Measurements from ENCODE around the gene AR.
"Not testable (repeated sequence)": the region's sequence is repeated elsewhere in the genome, so short reads cannot be mapped to it uniquely, and the experiment has no call there.

AR gene

DNA sequence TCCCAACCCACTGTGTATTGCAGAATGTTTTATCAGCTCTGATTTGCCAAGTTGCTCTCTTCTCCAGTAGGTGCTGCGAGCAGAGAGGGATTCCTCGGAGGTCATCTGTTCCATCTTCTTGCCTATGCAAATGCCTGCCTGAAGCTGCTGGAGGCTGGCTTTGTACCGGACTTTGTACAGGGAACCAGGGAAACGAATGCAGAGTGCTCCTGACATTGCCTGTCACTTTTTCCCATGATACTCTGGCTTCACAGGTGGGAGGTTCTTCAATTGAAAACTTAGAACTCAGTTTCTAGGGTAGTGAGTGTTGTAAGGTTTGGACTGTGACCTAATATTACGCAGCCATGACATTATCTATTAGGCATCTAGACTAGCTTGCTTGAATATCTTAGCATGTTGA lies 24.9 kb downstream of the AR start:
- peak; percentile 13 to 19 (median 15) for DNase-seq

DNA sequence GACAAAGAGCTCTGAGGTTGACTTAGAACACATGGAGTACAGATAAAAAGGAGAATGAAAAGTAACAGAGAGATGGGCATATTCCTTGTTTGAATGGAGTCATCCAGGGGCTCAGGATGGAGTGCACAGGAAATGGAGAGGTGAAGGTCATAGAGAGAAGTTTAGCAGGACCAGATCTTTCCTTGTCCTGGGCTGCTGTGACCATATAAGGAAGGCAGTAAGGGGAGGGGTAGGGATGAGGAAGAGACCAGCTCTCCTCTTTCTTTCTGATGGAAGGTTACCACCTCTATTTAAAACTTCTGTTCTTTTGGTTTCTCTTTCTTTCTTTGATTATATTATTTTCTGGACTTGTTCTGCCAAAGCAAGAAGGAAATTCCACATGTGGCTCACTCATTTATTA lies 27.0 kb downstream of the AR start:
- no peak for DNase-seq

DNA sequence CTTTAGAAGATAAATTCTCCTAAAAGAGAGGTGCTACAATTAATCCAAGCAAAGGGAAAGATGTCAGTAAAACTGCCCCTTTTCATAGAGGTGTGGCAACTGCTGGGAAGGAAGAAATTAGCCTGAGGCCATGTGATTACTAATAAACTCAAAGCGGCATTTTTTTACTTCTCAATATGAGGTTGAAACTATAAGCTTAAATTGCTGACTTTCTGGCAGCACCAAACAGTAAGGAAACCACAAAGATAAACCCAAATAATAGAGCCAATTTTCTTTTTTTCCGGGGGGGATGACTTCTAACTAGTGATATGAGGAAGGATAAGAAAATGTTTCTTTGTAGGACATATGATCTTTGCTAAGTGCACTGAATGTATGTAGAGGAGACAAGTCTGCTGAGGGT lies 30.9 kb downstream of the AR start:
- DNase-seq = no peak

DNA sequence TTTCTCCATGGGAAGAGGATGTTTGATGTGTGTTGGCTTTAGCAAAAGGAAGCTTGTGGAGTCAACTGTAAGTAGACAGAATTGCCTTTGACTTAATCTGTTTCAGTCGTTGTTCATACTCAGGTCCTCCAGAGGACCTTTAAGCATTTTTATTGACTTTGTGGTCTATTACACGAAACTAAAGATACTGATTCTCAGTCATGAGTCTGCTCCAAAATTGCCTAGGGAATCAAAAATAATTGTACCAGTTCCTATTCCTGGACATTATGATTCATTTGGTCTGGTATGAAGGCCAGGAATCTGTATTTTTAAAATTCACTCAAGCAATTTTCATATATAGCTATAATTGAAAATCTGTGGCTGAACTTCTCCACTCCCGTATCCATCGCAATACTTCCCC lies 38.6 kb downstream of the AR start:
- DNase-seq = no peak

DNA sequence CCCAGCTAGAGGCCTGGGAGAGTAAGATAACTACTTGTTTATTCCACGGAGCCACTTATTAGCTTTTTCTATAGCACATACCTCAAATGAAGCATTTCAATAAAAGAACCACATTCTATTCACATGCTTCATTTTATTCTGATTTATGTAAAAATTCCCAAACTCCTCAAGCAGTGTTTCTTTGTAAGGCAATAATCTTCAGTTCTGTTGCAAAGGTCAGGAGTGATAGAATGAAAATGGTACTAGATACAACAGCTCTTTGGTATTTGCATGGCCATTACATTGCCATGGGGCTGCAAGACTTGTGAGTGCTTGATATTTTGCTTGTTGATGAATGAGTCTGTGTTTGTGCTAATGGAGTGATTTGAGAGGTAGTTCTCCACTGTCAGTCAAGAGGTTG lies 39.4 kb downstream of the AR start:
- DNase-seq = no peak

DNA sequence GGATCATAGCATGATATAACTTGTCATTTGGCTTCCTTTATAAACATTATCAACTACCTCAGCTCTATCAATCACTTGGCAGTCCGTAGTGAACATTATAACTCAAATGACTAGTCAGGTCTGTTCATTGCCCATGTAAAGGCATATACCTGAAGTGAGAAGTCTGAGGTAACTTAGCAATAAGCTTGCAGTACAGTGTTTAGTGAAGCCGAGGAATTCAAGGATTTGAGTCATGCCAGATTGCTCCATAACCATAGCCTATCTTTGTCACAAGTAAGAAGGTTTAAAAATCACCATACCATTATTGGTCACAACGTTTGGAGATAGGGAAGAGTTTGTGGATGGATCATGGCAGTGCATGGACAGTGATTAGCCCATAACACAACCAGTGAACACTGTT lies 41.6 kb downstream of the AR start:
- no peak for DNase-seq

DNA sequence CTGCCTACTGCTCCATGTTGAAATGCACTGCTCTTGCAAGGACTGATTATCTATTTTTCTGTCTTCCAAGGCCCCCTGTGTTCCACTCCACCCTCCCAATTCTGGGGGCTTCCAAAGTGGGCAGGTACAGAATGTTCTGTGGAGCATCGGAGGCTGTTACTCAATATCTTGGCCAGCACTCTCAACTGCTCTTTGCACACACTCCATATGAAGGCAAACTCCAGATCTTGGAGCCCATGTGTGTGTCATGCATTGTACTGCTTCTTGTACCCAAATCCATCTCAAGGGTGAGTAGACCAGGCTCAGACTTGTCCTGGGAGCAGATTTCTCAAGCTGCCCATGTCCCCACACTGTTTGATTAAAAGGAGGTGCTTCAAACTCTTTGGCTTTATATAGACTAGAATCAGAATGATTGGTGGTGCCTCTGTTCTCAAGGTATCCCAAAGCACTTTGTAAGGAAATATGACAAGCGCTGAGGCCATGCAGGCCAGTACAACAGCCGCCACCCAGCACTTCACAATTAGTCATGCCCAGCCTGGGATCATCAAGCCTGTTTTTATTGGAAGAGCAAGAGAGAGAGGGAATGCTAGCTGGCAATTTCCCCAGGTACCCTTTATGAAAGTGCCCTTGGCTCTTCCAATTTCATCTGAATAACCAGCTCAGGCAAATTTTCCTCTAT lies 44.3 kb downstream of the AR start:
- DNase-seq = no peak

DNA sequence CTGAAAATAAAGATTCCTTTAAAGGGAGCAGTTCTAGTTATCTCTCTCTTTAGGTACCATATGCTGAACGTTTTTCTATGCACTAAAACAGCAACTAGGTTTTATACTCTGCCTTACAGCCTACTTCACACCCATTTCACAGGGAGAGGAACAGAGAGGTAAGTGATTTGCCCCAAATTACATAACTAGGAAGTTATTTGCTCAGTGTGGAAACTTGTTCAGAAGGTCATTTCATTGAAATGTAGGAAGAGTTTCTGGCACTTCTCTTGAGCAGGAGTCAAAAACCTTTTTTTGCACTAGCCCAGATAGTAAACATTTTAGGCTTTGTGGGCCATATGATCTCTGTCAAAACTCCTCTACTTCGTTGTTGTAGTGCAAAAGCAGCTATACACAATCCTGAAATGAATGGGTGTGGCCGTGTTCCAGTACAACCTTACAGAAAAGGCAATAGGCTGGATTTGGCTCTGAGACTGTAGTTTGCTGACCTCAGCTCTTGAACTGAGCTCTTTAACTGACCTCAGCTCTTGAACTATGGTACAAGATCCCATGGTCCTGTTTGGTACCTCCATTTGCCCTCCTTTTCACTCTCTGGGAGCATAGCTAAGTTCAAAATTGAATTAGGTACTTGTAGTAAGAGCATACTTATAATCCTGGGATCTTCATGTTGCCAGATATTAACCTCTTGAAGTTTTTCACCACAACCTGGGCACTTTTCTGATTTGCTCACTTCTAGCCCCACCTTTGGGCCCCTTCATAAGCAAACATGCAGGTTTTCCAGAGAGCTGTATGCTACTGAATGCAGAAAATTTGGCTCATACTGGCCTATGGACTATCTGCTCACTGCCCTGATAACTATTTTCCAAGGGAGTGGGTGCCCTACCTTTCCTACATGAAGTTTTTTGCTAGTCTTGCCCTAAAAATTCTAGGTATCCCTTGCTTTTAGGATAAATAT lies 53.3 kb downstream of the AR start:
- peak in 1 of 3 donors; percentile 17 for DNase-seq

DNA sequence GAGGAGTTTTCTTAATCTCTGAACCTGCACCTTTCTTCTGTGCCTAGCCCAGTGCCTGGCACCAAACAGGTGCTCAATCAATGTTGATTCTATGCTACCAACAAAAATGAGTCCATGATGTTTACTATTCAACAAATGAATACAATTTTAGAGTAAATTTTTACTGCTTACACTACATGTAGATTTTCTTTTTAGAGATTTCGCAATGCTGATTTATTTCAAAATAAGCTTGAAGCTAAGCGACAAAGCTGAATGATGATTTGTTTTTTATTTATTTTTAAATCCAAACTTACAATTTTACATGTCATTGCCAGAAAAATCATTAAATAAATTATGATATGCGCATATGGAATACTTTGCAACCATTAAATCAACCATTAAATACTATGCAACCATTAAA lies 55.7 kb downstream of the AR start:
- no peak for DNase-seq

DNA sequence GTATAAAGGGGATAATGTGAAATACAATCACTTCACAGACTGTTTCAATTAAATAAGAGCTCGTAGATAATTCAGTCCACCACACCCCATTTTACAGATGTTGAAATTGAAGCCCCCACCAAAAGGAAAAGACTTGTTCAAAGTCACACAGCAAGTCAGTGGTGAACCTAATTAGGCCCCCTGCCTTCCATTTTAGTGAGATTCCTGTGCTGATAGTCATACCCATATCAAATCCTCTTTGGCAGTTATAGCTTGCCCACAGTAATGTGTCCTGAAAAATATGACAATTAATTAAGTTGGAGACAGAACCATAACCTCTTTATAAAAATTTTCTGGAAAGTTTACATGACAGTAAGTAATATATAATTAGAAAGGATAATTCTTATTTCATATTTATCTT lies 58.0 kb downstream of the AR start:
- DNase-seq = no peak

DNA sequence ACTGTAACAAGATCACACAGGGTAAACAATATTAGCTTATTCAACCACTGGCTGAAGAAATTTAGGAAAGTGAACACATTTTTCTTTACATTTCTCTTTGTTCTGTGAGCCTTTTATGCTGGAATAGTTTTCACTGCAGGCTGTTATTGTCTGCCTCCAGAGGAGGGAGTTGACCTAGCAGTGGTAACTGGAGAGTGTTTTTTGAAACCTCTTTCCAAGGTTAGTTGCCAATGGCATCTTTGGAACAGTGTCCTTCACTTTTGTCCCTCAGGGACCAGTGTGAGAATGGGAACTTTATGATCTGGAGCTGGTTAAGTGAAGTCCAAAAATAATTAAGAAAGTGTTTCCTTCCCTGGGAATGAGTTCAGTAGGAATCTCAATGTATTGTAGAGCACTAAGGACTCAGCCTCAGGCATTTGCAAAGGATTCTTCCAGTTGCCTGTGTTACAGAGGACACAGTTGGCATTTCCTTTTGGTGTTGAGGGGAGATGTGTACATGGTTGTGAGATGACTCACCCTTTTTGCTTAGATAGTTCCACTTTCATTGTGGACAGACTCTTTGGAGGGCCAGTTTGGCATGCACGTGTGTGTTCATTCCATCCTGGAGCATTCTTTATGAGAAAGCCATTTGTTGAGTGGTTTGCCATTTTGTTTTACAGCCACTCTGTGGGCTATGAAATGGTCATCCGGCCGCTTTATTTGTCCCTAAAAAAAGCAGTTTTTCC lies 61.3 kb downstream of the AR start:
- DNase-seq = no peak

DNA sequence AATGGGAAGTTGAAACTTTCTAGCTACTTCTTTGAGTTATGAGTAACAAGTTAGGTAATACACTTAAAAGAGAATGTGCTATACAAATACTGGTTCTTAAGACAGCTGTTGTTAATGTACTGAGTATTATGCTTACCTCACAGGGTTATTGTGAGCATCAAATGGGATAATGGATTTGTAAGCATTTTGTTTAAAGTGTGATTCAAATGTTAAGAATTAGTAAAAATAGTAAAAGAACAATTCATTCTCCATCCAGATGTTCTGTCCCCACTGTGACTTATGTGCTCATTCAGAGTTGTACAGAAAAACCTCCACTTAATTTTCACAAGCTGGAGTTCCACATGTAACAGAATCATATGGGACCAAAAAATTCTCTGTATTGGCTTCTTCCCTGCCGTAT lies 63.6 kb downstream of the AR start:
- DNase-seq = peak in 1 of 3 donors; percentile 5

DNA sequence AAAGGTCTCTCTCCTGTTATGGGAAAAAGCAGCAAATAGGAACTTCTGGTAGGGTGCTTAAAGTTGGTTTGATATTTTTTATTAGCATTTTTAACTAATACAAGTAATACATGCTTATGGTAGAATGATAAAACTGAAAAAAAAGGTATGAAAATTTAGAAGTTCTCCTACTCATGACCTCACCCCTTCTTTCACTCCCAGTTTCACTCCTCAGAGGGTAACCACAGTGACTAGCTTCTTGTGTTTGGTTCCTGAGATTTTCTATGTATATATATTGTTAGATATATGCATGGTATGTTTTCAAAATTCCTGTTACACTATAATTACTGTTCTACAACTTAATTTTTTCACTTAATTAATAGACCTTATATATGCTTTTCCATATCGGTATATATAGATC lies 66.5 kb downstream of the AR start:
- DNase-seq = no peak

DNA sequence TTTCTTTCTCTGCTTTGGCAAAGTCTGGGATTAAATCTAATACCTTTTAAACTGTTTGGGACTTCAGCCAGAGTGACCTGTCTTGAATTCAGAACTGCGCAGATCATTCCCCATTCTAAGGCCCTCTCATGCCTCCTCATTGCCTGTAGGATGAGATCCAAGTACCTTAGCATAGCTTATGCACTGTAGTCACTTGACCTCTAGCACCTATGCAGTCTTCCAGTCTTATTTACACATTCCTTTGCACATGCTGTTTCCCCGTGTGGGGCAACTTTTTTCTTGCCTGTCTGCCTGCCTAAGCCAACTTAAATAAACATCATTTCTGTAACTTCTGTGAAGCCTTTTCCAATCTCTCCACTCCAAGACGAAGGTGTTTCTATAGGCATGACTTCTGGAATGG lies 68.4 kb downstream of the AR start:
- no peak for DNase-seq

DNA sequence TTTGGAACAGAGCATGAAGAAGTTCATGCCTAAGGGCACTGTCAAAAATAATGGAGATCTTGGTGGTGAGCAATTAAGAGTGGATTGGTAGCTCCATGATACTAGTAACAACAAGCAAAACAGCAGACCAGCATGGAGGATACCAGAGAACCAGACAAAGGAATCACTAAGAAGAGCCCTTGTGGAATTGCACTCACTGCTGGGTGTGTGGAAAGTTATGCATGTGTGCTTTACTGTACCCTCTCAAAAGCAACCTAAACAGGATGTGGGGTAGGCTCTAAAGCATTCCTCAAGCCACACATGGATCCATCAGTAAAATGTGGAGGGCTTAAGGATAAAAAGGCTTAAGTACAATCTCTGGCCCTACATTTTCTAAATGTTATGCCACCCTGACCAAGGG lies 69.5 kb downstream of the AR start:
- no peak for DNase-seq

DNA sequence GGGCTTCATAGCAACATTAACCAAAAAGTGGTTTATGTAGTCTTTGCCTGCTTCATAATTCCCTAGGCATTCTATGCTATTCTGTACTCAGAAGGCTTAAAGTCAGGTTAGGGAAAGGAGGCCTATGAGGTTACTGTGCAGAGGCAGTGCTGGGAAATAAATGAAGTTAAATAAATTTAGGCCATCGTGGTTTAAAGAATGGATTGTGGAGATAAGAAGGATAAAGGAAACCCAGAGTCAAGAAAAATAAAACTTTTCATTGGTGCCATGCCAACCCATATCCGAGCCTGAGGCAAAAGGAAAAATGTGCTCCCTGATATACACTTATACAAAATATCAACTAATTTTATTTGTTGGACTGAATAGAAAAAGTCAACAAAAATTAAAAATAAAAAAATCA lies 70.2 kb downstream of the AR start:
- no peak for DNase-seq

DNA sequence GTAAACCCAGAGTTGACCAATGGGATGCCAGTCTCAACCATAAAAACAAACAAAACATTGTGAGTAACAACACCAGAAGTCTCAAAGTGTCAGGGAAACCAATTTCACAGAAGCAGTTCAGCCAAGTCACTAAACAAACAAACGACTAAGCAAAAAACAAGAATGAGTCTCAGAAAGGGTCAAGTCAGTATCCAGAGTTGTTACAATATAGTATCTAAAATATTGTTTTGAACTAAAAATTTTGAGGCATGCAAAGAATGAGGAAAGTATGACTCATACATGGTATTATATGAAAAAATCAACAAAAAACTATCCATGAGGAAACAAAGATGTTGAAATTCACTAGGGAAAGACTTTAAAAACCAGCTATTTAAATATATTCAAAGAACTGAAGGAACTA lies 70.6 kb downstream of the AR start:
- DNase-seq = peak in 1 of 3 donors; percentile 5

DNA sequence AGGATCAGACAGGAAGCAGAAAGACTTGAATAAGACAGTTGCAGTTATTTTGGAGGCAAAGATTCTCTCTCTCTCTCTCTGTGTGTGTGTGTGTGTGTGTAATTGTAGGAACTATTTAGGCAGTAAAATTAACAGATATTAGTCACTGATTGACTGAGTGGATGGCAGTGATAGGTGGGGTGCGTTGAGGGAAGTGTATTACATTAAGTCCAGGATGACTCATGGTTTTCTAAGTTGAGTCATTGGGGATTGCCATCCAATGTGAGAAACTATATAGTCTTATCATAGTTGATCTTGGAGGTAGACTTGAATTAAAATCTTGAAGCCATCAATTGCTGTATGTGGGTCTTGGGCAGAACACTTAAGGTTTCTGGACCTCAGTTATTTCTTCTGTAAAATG lies 75.4 kb downstream of the AR start:
- peak; percentile 45 to 68 (median 65) for DNase-seq

DNA sequence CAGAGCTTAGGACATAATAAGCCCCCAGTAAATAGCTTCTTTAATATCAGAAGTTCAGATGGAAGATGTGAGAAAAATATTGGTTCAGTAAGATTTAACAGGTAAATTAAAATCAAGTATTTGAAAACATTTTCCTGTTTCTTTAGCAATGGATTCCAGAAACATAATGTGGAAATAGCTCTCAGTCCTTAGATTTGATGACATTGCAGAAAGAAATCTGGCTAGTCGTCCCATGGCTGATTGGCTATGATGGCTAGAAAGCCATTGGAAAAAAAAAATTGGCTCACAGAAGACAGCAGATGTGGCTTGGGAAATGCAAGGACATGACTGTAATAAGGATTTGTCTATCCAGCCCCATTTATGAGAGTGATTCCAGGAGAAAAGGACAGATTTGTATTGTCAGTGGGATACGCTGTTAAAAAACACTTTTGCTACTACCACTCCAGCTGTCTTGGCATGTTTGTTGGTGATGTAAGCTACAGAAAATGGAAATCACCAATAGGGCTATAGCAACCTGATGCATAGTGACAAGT lies 78.3 kb downstream of the AR start:
- no peak for DNase-seq

DNA sequence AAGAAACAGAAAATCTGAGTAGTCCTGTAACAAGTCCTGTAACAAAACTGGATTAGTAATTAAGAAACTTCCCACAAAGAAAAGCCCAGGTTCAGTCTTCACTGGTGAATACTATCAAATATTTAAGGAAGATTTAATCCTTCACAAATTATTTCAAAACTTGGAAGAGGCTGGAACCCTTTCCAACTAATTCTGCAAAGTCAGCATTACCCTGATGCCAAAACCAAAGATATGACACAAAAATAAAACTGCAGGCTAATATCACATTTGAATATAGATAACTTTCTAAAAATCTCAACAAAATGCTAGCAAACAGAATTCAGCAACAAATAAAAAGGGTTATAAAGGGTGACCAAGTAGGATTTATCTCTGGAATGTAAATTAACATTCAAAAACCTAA lies 80.5 kb downstream of the AR start:
- no peak for DNase-seq

DNA sequence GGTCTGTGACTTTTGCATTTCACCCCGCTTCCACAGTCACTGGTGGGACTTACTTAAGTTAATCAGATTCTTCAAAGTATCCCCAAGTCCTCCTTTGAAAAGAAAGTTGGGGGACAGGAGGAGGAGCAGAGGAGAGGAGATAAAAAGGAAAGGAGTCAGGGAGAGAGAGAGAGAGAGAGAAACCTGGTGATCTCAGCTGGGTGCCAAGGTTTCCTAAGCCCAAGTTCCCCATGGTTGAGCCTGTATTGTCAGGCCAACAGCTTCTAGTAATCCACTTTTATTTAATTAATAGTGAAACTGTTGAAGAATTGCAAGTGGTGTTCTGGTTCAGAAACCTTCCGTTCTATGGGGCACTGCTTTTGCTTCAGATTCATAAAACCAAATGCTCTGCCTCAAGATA lies 91.6 kb downstream of the AR start:
- no peak for DNase-seq

DNA sequence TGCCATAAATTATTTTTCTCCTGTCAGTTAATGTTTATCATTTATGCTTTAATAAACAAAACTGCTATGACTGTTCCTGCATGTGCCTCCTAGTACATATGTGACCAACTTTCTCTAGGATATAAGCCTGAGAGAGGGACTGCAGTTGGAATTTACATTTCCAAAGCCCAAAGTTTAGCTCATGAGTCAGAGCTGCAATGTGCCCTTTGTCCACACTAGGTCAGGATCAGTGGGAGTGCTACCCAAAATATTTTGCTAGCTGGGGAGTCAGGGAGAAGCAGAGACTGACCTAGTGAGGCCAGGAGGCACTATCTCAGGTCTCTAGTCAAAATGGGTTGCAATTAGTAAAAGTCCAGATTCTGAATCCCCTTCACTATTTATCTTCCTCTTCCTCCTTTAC lies 92.7 kb downstream of the AR start:
- DNase-seq = no peak

DNA sequence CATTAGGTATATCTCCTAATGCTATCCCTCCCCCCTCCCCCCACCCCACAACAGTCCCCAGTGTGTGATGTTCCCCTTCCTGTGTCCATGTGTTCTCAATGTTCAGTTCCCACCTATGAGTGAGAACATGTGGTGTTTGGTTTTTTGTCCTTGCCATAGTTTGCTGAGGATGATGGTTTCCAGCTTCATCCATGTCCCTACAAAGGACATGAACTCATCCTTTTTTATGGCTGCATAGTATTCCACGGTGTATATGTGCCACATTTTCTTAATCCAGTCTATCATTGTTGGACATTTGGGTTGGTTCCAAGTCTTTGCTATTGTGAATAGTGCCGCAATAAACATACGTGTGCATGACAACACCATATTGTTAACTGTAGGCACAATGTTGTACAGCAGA lies 93.5 kb downstream of the AR start:
- DNase-seq = not testable (repeated sequence)

DNA sequence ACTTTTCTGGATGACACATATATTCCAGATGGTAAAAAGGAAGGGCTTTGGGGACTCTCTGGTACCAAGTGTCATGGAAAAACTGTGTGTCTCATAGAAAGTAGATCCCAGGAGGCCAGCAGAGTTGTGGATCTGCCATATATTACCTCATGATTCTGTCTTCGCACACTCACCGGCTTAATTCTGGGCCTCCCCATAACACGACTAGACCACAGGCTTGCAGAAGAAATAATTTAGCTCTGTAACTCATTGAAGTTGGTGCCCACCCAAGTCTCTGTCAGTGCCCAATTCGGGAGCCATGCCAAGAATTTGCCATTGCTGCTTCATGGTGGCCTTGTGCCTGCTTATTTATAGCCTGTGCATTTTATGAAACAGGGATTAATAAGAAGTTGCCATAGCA lies 104.5 kb downstream of the AR start:
- no peak for DNase-seq
